MCF 10A (cell line): ENCODE results near the gene CCR9. TPM values are rescaled to one million over a fixed set of nuclear protein-coding genes. Genes with fewer than 3 reads are reported as not detected.
"Not testable (repeated sequence)": the region's sequence is repeated elsewhere in the genome, so short reads cannot be mapped to it uniquely, and the experiment has no call there.

ENCODE experiments used
- BruUV-seq: library from RNA; stranded (reverse); fragments of 400-500 nt; replicated peaks from 2 replicates; lab custom pipeline; 2021; lab: Mats Ljungman, UMichigan
- CTCF ChIA-PET: fragments of 300-600 bp; sonication (Branson Sonifier 250); formaldehyde crosslinking; extraction: SDS; loops from one replicate; lab custom pipeline; 2021; ENCODE audit warnings: antibody characterized with exemption, inconsistent platforms; lab: Yijun Ruan, JAX
- POLR2A ChIA-PET: fragments of 300-600, 350-650 bp; sonication (Branson Sonifier 250); formaldehyde crosslinking; extraction: SDS; loops from one replicate; lab custom pipeline; 2020; ENCODE audit warnings: antibody characterized with exemption, inconsistent platforms; lab: Yijun Ruan, JAX
- DNase-seq: peaks from one replicate; pipeline ENCODE4 v3.0.0-alpha.2; 2018; ENCODE audit not compliant: unreplicated experiment
- H3K27ac Mint-ChIP-seq: one replicate; pipeline ENCODE4 v1.8.0; 2022; ENCODE audit warnings: mild to moderate bottlenecking, low read depth, mixed read lengths; ENCODE audit not compliant: unreplicated experiment
- H3K27me3 Mint-ChIP-seq: one replicate; pipeline ENCODE4 v1.8.0; 2022; ENCODE audit warnings: mixed read lengths; ENCODE audit not compliant: insufficient read depth, unreplicated experiment
- H3K36me3 Mint-ChIP-seq: one replicate; pipeline ENCODE4 v1.8.0; 2022; ENCODE audit warnings: mild to moderate bottlenecking, moderate library complexity, mixed read lengths; ENCODE audit not compliant: insufficient read depth, unreplicated experiment
- H3K4me1 Mint-ChIP-seq: one replicate; pipeline ENCODE4 v1.8.0; 2022; ENCODE audit warnings: mixed read lengths; ENCODE audit not compliant: insufficient read depth, unreplicated experiment
- H3K4me3 Mint-ChIP-seq: one replicate; pipeline ENCODE4 v1.8.0; 2022; ENCODE audit warnings: mild to moderate bottlenecking, moderate library complexity, mixed read lengths; ENCODE audit not compliant: unreplicated experiment
- H3K9me3 Mint-ChIP-seq: one replicate; pipeline ENCODE4 v1.8.0; 2022; ENCODE audit warnings: mixed read lengths; ENCODE audit not compliant: unreplicated experiment
- intact Hi-C: fragments of 100-400 bp; cut with micrococcal nuclease; formaldehyde crosslinking; loops from 2 replicates; pipeline ENCODE4 v1.14.1; 2022
- total RNA-seq: library from RNA; stranded (reverse); gene quantifications from 2 replicates; pipeline ENCODE4 v1.2.3, GENCODE V29; 2022
- TF ChIP-seq, protein P1 (sequence below): fragments of 200-600 bp; IDR thresholded peaks from one replicate; pipeline ENCODE4 v1.8.0; 2022; ENCODE audit warnings: antibody characterized with exemption, mild to moderate bottlenecking; ENCODE audit not compliant: unreplicated experiment

The CCR9 gene
- total RNA-seq, 1 experiment from 2014 or later: not detected

DNA sequence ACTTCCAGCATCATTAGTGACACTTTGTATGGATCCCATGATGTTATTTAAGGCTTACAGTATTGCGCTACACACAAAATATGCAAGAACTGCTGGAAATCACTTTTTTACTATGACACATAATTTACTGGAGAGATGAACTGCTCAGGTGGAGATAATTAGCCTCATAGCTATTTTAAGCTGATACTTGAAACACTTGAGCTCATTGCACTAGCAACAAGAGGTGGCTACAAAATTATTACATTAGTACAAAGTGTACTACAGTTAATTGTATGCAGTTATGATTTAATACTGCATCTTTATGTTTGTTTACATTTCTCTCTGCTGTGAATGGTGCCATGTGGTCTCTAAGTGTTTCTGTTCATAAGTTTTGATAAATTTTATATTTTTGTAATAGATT is 38.0 kb upstream of the CCR9 start:
- Mint-ChIP-seq H3K36me3 (peaks cover 9% of the 10 kb centered on the region), H3K4me3 (no peak overlapping the region), H3K27ac (no peak overlapping the region), H3K9me3 (no peaks in the 10 kb centered on the region), H3K27me3 (peaks cover 98% of the 10 kb centered on the region), H3K4me1 (no peaks in the 10 kb centered on the region)
- ChIA-PET CTCF (no interaction called here), POLR2A (no interaction called here)
- TF ChIP-seq, protein P1, sequence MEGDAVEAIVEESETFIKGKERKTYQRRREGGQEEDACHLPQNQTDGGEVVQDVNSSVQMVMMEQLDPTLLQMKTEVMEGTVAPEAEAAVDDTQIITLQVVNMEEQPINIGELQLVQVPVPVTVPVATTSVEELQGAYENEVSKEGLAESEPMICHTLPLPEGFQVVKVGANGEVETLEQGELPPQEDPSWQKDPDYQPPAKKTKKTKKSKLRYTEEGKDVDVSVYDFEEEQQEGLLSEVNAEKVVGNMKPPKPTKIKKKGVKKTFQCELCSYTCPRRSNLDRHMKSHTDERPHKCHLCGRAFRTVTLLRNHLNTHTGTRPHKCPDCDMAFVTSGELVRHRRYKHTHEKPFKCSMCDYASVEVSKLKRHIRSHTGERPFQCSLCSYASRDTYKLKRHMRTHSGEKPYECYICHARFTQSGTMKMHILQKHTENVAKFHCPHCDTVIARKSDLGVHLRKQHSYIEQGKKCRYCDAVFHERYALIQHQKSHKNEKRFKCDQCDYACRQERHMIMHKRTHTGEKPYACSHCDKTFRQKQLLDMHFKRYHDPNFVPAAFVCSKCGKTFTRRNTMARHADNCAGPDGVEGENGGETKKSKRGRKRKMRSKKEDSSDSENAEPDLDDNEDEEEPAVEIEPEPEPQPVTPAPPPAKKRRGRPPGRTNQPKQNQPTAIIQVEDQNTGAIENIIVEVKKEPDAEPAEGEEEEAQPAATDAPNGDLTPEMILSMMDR: no peak
- intact Hi-C loops: no loop called here
- BruUV-seq: no TSS peak
- no peak for DNase-seq

DNA sequence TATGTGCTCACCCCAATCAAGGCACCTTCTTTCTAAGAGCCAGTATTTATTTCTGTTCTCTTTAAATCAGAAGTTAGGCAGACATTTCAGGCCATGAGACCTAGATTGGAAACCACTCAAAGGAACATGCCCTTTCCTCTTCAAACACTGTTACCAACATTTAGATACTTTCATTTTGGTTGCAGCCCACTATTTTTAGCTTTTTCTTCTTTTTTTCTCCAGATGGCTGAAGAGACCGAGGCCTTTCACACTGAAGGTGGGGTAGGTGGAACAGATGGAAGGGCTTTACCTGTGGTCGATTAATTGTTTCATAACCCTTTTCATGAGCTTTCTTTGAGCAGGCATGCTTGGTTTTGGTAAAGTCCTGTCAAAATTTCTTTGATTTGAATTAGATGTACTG is 33.5 kb upstream of the CCR9 start:
- Mint-ChIP-seq H3K27me3 (peaks cover 94% of the 10 kb centered on the region), H3K4me3 (no peak overlapping the region), H3K27ac (no peak overlapping the region), H3K36me3 (peaks cover 9% of the 10 kb centered on the region), H3K4me1 (no peaks in the 10 kb centered on the region), H3K9me3 (no peaks in the 10 kb centered on the region)
- POLR2A ChIA-PET: interaction anchor here (2.4 kb wide), 1 partner anchor 11 kb away, joined by 12 read pairs; the partner anchor contains the start of gene LZTFL1
- intact Hi-C loops: no loop called here
- TF ChIP-seq, protein P1: no peak
- no TSS peak for BruUV-seq
- no peak for DNase-seq
- CTCF ChIA-PET: interaction anchor here (0.6 kb wide), 1 partner anchor 243 kb away, joined by 4 read pairs; no protein-coding TSS in a partner anchor

DNA sequence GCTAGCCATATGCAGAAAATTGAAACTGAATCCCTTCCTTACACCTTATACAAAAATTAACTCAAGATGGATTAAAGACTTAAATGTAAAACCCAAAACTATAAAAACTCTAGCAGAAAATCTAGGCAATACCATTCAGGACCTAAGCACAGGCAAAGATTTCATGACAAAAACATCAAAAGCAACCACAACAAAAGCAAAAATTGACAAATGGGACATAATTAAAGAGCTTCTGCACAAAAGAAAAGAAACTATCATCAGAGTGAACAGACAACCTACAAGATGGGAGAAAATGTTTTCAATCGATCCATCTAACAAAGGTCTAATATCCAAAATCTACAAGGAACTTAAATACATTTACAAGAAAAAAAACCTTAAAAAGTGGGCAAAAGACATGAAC is 30.0 kb upstream of the CCR9 start:
- H3K9me3 Mint-ChIP-seq, POLR2A ChIA-PET, H3K4me1 Mint-ChIP-seq, H3K36me3 Mint-ChIP-seq, intact Hi-C loops, CTCF ChIA-PET, BruUV-seq, H3K4me3 Mint-ChIP-seq, DNase-seq, H3K27ac Mint-ChIP-seq: not testable (repeated sequence)
- H3K27me3 Mint-ChIP-seq: peaks cover 62% of the 10 kb centered on the region

DNA sequence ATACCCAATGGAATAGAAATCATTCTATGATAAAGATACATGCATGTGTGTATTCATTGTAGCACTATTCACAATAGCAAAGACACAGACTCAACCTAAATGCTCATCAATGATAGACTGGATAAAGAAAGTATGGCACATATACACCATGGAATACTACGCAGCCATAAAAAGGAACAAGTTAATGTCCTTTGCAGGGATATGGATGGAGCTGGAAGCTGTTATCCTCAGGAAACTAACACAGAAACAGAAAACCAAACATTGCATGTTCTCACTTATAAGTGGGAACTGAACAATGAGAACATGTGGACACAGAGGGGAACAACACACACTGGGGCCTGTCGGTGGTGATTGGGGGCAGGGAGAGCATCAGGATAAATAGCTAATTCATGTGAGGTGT is 29.3 kb upstream of the CCR9 start:
- peaks cover 62% of the 10 kb centered on the region for H3K27me3 Mint-ChIP-seq
- H3K4me3 Mint-ChIP-seq, H3K4me1 Mint-ChIP-seq, BruUV-seq, intact Hi-C loops, POLR2A ChIA-PET, H3K36me3 Mint-ChIP-seq, H3K9me3 Mint-ChIP-seq, DNase-seq, CTCF ChIA-PET, H3K27ac Mint-ChIP-seq: not testable (repeated sequence)

DNA sequence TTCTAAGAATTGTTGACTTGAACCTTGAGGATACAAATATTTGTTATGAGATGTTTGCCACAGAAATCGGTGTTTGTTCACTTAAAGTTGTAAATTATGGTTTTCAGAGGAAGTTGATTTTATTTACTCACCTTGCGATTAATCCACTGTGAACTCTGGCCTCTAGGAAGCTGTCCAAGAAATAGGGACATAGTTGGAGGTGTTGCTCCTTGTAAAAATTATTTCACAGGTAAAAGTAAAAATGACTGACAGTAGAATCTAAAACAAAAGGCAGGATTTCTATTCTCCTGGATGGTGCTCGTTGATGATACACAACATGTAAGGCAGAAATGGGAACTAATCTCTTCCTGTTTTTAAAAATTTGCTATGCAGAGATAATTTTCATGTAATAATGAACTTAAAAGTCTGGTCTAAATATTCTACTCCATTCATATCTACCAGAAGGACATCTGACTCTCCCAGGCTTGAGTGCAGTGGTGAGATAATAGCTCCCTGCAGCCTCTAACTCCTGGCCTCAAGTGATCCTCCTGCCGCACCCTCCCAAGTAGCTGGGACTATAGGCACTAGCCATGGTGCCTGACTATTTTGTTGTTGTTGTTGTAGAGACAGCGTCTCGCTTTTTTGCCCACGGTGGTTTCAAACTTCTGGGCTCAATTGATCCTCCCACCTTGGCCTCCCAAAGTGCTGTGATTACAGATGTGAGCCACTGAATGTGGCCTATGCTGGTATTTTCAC is 27.4 kb upstream of the CCR9 start:
- intact Hi-C loops: no loop called here
- Mint-ChIP-seq H3K4me3 (no peak overlapping the region), H3K27ac (no peak overlapping the region), H3K27me3 (peaks cover 62% of the 10 kb centered on the region), H3K4me1 (no peaks in the 10 kb centered on the region), H3K9me3 (peaks cover 12% of the 10 kb centered on the region), H3K36me3 (no peaks in the 10 kb centered on the region)
- POLR2A ChIA-PET: no interaction called here
- BruUV-seq: no TSS peak
- DNase-seq: no peak
- TF ChIP-seq, protein P1: no peak
- CTCF ChIA-PET: interaction anchor here (0.5 to 0.6 kb wide), 2 partner anchors 98 to 400 kb away, joined by 3 read pairs; no protein-coding TSS in a partner anchor
